ENCODE results near the gene ZNF260. TPM values are rescaled to one million over a fixed set of nuclear protein-coding genes. Genes with fewer than 3 reads are reported as not detected.

ZNF260 gene
- total and polyA plus RNA-seq, 2 of the 13 experiments (the other 11 are each of a cell fraction or from before 2014, with no cell fraction given): 2.8 to 10.5 TPM

DNA sequence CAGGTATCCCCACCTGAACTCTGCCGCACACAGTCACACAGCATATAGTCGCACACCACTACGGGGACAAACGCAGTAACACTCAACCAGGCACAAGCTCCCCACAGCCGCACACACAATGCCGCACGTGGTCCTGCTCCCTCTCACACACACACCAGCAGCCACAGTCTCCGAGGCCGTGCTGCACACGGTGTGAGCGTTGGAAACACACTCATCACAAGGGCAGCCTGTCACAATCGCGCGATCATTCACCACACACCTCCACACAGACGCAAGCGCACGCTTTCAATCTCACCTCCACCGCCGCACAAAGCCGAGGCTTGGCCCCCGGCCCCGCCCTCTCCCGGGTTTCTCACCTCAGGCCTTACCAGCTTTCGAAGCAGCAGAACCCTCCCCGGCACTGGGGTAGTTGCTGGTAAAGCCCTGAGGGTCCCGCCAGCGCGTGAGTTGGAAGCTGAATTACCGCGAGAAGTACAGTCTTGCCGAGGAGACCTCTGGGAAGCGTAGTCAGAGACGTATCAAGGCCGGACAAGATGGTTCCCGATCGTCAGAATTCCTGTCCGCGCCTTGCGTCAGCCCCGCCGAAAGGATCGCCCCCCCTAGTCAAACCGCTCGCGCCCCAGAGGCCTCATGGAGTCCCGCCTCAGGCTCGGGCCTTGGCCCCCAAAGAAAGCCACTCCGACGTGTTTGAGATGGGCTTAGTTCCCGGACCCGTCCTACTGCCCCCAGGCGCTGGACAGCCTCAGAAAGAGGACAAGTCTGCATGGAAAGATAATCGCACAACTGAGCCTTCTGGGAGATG lies 38.8 kb downstream of the ZNF260 start, which contains the start of gene ZNF566 (continued):
- TF ChIP-seq, protein P1, sequence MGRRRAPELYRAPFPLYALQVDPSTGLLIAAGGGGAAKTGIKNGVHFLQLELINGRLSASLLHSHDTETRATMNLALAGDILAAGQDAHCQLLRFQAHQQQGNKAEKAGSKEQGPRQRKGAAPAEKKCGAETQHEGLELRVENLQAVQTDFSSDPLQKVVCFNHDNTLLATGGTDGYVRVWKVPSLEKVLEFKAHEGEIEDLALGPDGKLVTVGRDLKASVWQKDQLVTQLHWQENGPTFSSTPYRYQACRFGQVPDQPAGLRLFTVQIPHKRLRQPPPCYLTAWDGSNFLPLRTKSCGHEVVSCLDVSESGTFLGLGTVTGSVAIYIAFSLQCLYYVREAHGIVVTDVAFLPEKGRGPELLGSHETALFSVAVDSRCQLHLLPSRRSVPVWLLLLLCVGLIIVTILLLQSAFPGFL (CRISPR knock-in tag; IDR thresholded peaks at IDR 0.05): no peak
- TF ChIP-seq ZNF24 (IDR thresholded peaks at IDR 0.05) (no peak), ZNF790 (CRISPR knock-in tag; IDR thresholded peaks at IDR 0.05; ENCODE audit: borderline replicate concordance) (0 out of 2 replicates have a peak, but pooled peaks have one; percentile 38), TRIM24 (CRISPR knock-in tag; IDR thresholded peaks at IDR 0.05) (no peak), ZNF605 (CRISPR knock-in tag; IDR thresholded peaks at IDR 0.05) (no peak; the same call in 1 of the 2 replicates), ZNF550 (CRISPR knock-in tag; IDR thresholded peaks at IDR 0.05; ENCODE audit: borderline replicate concordance) (peak; percentile 76; the same call in 1 of the 2 replicates), NBN (conservative IDR thresholded peaks at IDR 0.05) (no peak), JARID2 (CRISPR knock-in tag; IDR thresholded peaks at IDR 0.05; ENCODE audit: insufficient replicate concordance) (no peak), ZSCAN22 (CRISPR knock-in tag; IDR thresholded peaks at IDR 0.05) (no peak), RXRB (CRISPR knock-in tag; IDR thresholded peaks at IDR 0.05; ENCODE audit: borderline replicate concordance) (peak; percentile 40), ZNF879 (CRISPR knock-in tag; IDR thresholded peaks at IDR 0.05) (no peak), ZFP62 (CRISPR knock-in tag; IDR thresholded peaks at IDR 0.05) (no peak), ATF1 (CRISPR knock-in tag; IDR thresholded peaks at IDR 0.05) (peak; percentile 40; the same call in 1 of the 2 replicates), RBAK (CRISPR knock-in tag; IDR thresholded peaks at IDR 0.05) (no peak), ZNF549 (CRISPR knock-in tag; IDR thresholded peaks at IDR 0.05) (no peak)
- TF ChIP-seq, protein P2, sequence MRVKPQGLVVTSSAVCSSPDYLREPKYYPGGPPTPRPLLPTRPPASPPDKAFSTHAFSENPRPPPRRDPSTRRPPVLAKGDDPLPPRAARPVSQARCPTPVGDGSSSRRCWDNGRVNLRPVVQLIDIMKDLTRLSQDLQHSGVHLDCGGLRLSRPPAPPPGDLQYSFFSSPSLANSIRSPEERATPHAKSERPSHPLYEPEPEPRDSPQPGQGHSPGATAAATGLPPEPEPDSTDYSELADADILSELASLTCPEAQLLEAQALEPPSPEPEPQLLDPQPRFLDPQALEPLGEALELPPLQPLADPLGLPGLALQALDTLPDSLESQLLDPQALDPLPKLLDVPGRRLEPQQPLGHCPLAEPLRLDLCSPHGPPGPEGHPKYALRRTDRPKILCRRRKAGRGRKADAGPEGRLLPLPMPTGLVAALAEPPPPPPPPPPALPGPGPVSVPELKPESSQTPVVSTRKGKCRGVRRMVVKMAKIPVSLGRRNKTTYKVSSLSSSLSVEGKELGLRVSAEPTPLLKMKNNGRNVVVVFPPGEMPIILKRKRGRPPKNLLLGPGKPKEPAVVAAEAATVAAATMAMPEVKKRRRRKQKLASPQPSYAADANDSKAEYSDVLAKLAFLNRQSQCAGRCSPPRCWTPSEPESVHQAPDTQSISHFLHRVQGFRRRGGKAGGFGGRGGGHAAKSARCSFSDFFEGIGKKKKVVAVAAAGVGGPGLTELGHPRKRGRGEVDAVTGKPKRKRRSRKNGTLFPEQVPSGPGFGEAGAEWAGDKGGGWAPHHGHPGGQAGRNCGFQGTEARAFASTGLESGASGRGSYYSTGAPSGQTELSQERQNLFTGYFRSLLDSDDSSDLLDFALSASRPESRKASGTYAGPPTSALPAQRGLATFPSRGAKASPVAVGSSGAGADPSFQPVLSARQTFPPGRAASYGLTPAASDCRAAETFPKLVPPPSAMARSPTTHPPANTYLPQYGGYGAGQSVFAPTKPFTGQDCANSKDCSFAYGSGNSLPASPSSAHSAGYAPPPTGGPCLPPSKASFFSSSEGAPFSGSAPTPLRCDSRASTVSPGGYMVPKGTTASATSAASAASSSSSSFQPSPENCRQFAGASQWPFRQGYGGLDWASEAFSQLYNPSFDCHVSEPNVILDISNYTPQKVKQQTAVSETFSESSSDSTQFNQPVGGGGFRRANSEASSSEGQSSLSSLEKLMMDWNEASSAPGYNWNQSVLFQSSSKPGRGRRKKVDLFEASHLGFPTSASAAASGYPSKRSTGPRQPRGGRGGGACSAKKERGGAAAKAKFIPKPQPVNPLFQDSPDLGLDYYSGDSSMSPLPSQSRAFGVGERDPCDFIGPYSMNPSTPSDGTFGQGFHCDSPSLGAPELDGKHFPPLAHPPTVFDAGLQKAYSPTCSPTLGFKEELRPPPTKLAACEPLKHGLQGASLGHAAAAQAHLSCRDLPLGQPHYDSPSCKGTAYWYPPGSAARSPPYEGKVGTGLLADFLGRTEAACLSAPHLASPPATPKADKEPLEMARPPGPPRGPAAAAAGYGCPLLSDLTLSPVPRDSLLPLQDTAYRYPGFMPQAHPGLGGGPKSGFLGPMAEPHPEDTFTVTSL (CRISPR knock-in tag; IDR thresholded peaks at IDR 0.05; ENCODE audit: borderline replicate concordance): peak; percentile 12; the same call in 1 of the 2 replicates
- TF ChIP-seq, protein P3, sequence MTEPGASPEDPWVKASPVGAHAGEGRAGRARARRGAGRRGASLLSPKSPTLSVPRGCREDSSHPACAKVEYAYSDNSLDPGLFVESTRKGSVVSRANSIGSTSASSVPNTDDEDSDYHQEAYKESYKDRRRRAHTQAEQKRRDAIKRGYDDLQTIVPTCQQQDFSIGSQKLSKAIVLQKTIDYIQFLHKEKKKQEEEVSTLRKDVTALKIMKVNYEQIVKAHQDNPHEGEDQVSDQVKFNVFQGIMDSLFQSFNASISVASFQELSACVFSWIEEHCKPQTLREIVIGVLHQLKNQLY (CRISPR knock-in tag; IDR thresholded peaks at IDR 0.05): peak; percentile 43; the same call in 1 of the 2 replicates
- TF ChIP-seq, protein P4, sequence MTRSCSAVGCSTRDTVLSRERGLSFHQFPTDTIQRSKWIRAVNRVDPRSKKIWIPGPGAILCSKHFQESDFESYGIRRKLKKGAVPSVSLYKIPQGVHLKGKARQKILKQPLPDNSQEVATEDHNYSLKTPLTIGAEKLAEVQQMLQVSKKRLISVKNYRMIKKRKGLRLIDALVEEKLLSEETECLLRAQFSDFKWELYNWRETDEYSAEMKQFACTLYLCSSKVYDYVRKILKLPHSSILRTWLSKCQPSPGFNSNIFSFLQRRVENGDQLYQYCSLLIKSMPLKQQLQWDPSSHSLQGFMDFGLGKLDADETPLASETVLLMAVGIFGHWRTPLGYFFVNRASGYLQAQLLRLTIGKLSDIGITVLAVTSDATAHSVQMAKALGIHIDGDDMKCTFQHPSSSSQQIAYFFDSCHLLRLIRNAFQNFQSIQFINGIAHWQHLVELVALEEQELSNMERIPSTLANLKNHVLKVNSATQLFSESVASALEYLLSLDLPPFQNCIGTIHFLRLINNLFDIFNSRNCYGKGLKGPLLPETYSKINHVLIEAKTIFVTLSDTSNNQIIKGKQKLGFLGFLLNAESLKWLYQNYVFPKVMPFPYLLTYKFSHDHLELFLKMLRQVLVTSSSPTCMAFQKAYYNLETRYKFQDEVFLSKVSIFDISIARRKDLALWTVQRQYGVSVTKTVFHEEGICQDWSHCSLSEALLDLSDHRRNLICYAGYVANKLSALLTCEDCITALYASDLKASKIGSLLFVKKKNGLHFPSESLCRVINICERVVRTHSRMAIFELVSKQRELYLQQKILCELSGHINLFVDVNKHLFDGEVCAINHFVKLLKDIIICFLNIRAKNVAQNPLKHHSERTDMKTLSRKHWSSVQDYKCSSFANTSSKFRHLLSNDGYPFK (CRISPR knock-in tag; IDR thresholded peaks at IDR 0.05; ENCODE audit: borderline replicate concordance): peak; percentile 82; the same call in 1 of the 2 replicates

Measured in HepG2 (cell line).